GM12878 (cell line): Measurements from ENCODE around the gene AP5B1. TPM values are rescaled to one million over a fixed set of nuclear protein-coding genes. Genes with fewer than 3 reads are reported as not detected.

ENCODE experiments used
- ATAC-seq: fragments of 200-7000 bp; cut with Tn5 transposase; 3 replicates; pipeline ENCODE4 v1.9.1; 2020; ENCODE audit warnings: mild to moderate bottlenecking, moderate library complexity
- BruUV-seq: library from RNA; stranded (reverse); fragments of 400-500 nt; replicated peaks from 2 replicates; lab custom pipeline; 2021; lab: Mats Ljungman, UMichigan
- CTCF ChIA-PET: fragments of 300-600 bp; sonication (Branson Sonifier 250); formaldehyde crosslinking; extraction: SDS; loops from one replicate; lab custom pipeline; 2021; ENCODE audit warnings: inconsistent platforms; lab: Yijun Ruan, JAX
- POLR2A ChIA-PET: fragments of 350-600 bp; formaldehyde crosslinking; extraction: SDS; loops from one replicate; lab custom pipeline; 2021; ENCODE audit warnings: inconsistent platforms; lab: Charles Lee
- RAD21 ChIA-PET: fragments of 300-600 bp; sonication (Branson Sonifier 250); formaldehyde crosslinking; loops from one replicate; lab custom pipeline; 2023; ENCODE audit warnings: antibody characterized with exemption; ENCODE audit not compliant: unreplicated experiment; lab: Charles Lee
- SMC1A ChIA-PET: fragments of 300-600 bp; sonication (Branson Sonifier 250); formaldehyde crosslinking; loops from one replicate; lab custom pipeline; 2023; ENCODE audit not compliant: unreplicated experiment, uncharacterized antibody; lab: Charles Lee
- DNase-seq: peaks from one replicate; pipeline ENCODE4 v3.0.0-alpha.2; 2011; ENCODE audit warnings: low read depth, low spot score
- FAIRE-seq: peaks from 3 replicates; lab custom pipeline; 2011; peaks lifted over from hg19 to GRCh38; lab: Jason Lieb, UNC
- H2AFZ ChIP-seq: 2 replicates; pipeline ENCODE4 v1.6.0; 2011; ENCODE audit warnings: low read depth, low read length, control low read depth; ENCODE audit not compliant: control insufficient read depth
- H3K27ac ChIP-seq: 2 replicates; pipeline ENCODE4 v1.5.1; 2011; ENCODE audit warnings: control low read depth; ENCODE audit not compliant: control insufficient read depth, insufficient read depth
- H3K27me3 ChIP-seq, 2 experiments: replicated peaks in 1 of 2; 2 replicates each; pipeline versions ENCODE4 v1.6.0 to v1.6.1; 2011; ENCODE audit warnings: low read length in 1 of 2; ENCODE audit not compliant: control insufficient read depth in 2 of 2, insufficient read depth in 2 of 2
- H3K36me3 ChIP-seq, 2 experiments: 2 replicates each; pipeline ENCODE4 v1.5.1; 2011; ENCODE audit warnings: low read length in 1 of 2; ENCODE audit not compliant: control insufficient read depth in 2 of 2, insufficient read depth in 2 of 2
- H3K4me1 ChIP-seq: 2 replicates; pipeline ENCODE4 v1.6.1; 2011; ENCODE audit warnings: mild to moderate bottlenecking, low read length, moderate library complexity, mixed read lengths; ENCODE audit not compliant: control insufficient read depth, insufficient read depth
- H3K4me2 ChIP-seq: 2 replicates; pipeline ENCODE4 v1.6.0; 2011; ENCODE audit warnings: control low read depth; ENCODE audit not compliant: control insufficient read depth, insufficient read depth
- H3K4me3 ChIP-seq: fragments of 200-600 bp; sonication (generic); 2 replicates; pipeline ENCODE4 v1.5.1; 2016
- H3K79me2 ChIP-seq: 2 replicates; pipeline ENCODE4 v1.6.0; 2011; ENCODE audit warnings: low read length; ENCODE audit not compliant: control insufficient read depth, insufficient read depth
- H3K9ac ChIP-seq: 2 replicates; pipeline ENCODE4 v1.8.0; 2011; ENCODE audit warnings: low read length, control low read depth, mixed read lengths; ENCODE audit not compliant: control insufficient read depth, insufficient read depth
- H3K9me3 ChIP-seq: replicated peaks from 3 replicates; pipeline ENCODE4 v1.5.1; 2011; ENCODE audit warnings: mild to moderate bottlenecking, low read length; ENCODE audit not compliant: control insufficient read depth, insufficient read depth
- H4K20me1 ChIP-seq: 2 replicates; pipeline ENCODE4 v1.6.0; 2011; ENCODE audit not compliant: control insufficient read depth, insufficient read depth
- CBX3 ChIP-seq: fragments of 200-600 bp; sonication (generic); IDR thresholded peaks from 2 replicates; pipeline ENCODE4 v1.6.1; 2016; ENCODE audit warnings: low read depth, borderline replicate concordance
- HCFC1 ChIP-seq: fragments of 150-350 bp; IDR thresholded peaks from 2 replicates; pipeline ENCODE4 v1.6.1; 2014; ENCODE audit warnings: low read length
- HDAC6 ChIP-seq: fragments of 200-600 bp; sonication (generic); IDR thresholded peaks from one replicate; pipeline ENCODE4 v1.8.0; 2017; ENCODE audit warnings: antibody characterized with exemption; ENCODE audit not compliant: unreplicated experiment
- NR2F1 ChIP-seq: fragments of 450-650 bp; conservative IDR thresholded peaks from 2 replicates; pipeline ENCODE4 v1.6.1; 2017; ENCODE audit warnings: mild to moderate bottlenecking
- PRDM15 ChIP-seq: fragments of 450-650 bp; formaldehyde crosslinking; IDR thresholded peaks from 2 replicates; pipeline ENCODE4 v1.4.0; 2020; ENCODE audit warnings: mild to moderate bottlenecking, moderate library complexity
- RCOR1 ChIP-seq: conservative IDR thresholded peaks from 2 replicates; pipeline ENCODE4 v1.6.1; 2012; ENCODE audit warnings: low read depth, low read length, improper control_type of control experiment
- RFX5 ChIP-seq: IDR thresholded peaks from 2 replicates; pipeline ENCODE4 v1.6.1; 2011; ENCODE audit warnings: low read depth, low read length, improper control_type of control experiment
- SREBF1 ChIP-seq: IDR thresholded peaks from 2 replicates; pipeline ENCODE4 v1.6.1; 2012; ENCODE audit warnings: mild to moderate bottlenecking, low read length
- SUZ12 ChIP-seq: fragments of 200-600 bp; sonication (generic); IDR thresholded peaks from one replicate; pipeline ENCODE4 v1.6.1; 2018; ENCODE audit warnings: antibody characterized with exemption, mild to moderate bottlenecking; ENCODE audit not compliant: unreplicated experiment
- ZNF217 ChIP-seq: fragments of 450-650 bp; IDR thresholded peaks from 2 replicates; pipeline ENCODE4 v1.6.1; 2017; ENCODE audit warnings: antibody characterized with exemption, mild to moderate bottlenecking
- ZNF622 ChIP-seq: fragments of 450-650 bp; IDR thresholded peaks from 2 replicates; pipeline ENCODE4 v1.6.1; 2017; ENCODE audit warnings: mild to moderate bottlenecking, inconsistent platforms
- WGBS: methylation state at CpG from one replicate; pipeline ENCODE4 v1.1.6; 2016; ENCODE audit warnings: low lambda C conversion rate; ENCODE audit not compliant: insufficient replicate concordance, insufficient coverage; ENCODE audit errors: missing lambda C conversion rate; 5-methylcytosine and 5-hydroxymethylcytosine counted together
- in situ Hi-C: fragments of 300-500 bp; cut with MboI; formaldehyde crosslinking; loops from 9 replicates; pipeline ENCODE4 v1.14.3; 2018; ENCODE audit warnings: mixed read lengths
- intact Hi-C: fragments of 100-400 bp; cut with micrococcal nuclease; formaldehyde crosslinking; loops from one replicate; pipeline ENCODE4 v1.14.2; 2022; ENCODE audit not compliant: unreplicated experiment
- polyA plus RNA-seq, 11 experiments: library from polyadenylated mRNA; depleted of rRNA in 4 of 11; unstranded in 6 of 11; stranded (reverse) in 5 of 11; fragments of >200 nt; fragmentation: Nextera tagmentation in 4 of 11; fragmentation: Illumina TruSeq in 1 of 11; extraction: Ambion mirVana in 4 of 11; extraction: Trizol in 1 of 11; gene quantifications; 1 replicate in 1 of 11; 2 replicates in 10 of 11; pipeline versions ENCODE4 v1.2.1 to v1.2.3, GENCODE V29; 2011 to 2016; ENCODE audit warnings: inconsistent platforms in 2 of 11, missing spikeins in 2 of 11, low read depth in 1 of 11
- total RNA-seq, 4 experiments: library from RNA; depleted of rRNA in 3 of 4; stranded (reverse); fragments of >200 nt in 3 of 4; fragmentation: Illumina TruSeq in 1 of 4; extraction: Trizol in 1 of 4; gene quantifications; 2 replicates each; pipeline versions ENCODE4 v1.2.1 to v1.2.3, GENCODE V29; 2013 to 2021

AP5B1 gene
- total and polyA plus RNA-seq, 10 of the 15 experiments (the other 5 are each of a cell fraction or from before 2014, with no cell fraction given) = 0.47 to 13.1 (median 4.8) TPM

- Histone ChIP-seq H3K36me3 (no peaks in the 10 kb centered on the region), H3K4me3 (no peak overlapping the region), H3K4me1 (peaks cover 3% of the 10 kb centered on the region; the same call in 1 of the 2 replicates), H3K4me2 (no peak overlapping the region), H3K9ac (no peak overlapping the region), H2AFZ (no peak overlapping the region), H3K27me3 (no peaks in the 10 kb centered on the region), H3K9me3 (no peaks in the 10 kb centered on the region), H4K20me1 (no peaks in the 10 kb centered on the region), H3K79me2 (no peaks in the 10 kb centered on the region), H3K27ac (no peak overlapping the region)
- in situ Hi-C loops (no loop called here), intact Hi-C loops (no loop called here)
- POLR2A ChIA-PET = interaction anchor here (0.8 to 1.4 kb wide), 6 partner anchors 18 to 36 kb away, joined by 3 to 6 read pairs (median 4); partner anchors contain the start of gene AP5B1
- CTCF ChIA-PET = interaction anchor here (0.6 to 7.2 kb wide), 22 partner anchors 10 to 205 kb away, joined by 3 to 192 read pairs (median 5); partner anchors contain the start of genes AP5B1, CCDC85B, FIBP and KAT5
- FAIRE-seq (no peak), ATAC-seq (no peak), DNase-seq (no peak)
- SMC1A ChIA-PET = interaction anchor here (0.7 to 5.3 kb wide), 11 partner anchors 8 to 229 kb away, joined by 3 to 41 read pairs (median 5); partner anchors contain the start of genes KAT5 and MUS81
- 98% methylated on average over 3 of the region's 3 CpGs for WGBS
- RAD21 ChIA-PET = interaction anchor here (1.1 to 5.4 kb wide), 7 partner anchors 10 to 105 kb away, joined by 3 to 91 read pairs (median 7); partner anchors contain the start of genes AP5B1, KAT5 and RNASEH2C
- no TSS peak for BruUV-seq
- no peak for TF ChIP-seq RFX5
Observed at GRCh38 chr11:65816696-65817095, 35.9 kb upstream of the AP5B1 start.

- POLR2A ChIA-PET = no interaction called here
Observed at GRCh38 chr11:65814986-65815565, 34.3 kb upstream of the AP5B1 start.

More at GRCh38 chr11:65814986-65815565, 34.3 kb upstream of the AP5B1 start:
- ATAC-seq (no peak), DNase-seq (no peak), FAIRE-seq (no peak)
- RAD21 ChIA-PET = interaction anchor here (1.5 to 5.4 kb wide), 2 partner anchors 26 to 37 kb away, joined by 3 to 91 read pairs; partner anchors contain the start of gene AP5B1
- CTCF ChIA-PET = interaction anchor here (0.6 to 7.2 kb wide), 8 partner anchors 12 to 111 kb away, joined by 3 to 192 read pairs (median 24); partner anchors contain the start of genes AP5B1 and KAT5
- Histone ChIP-seq H3K4me3 (no peak overlapping the region), H3K4me2 (no peak overlapping the region), H3K27me3 (no peaks in the 10 kb centered on the region), H3K36me3 (no peaks in the 10 kb centered on the region), H3K4me1 (peaks cover 3% of the 10 kb centered on the region; the same call in 1 of the 2 replicates), H2AFZ (no peak overlapping the region), H4K20me1 (no peaks in the 10 kb centered on the region), H3K79me2 (no peaks in the 10 kb centered on the region), H3K9ac (no peak overlapping the region), H3K27ac (no peak overlapping the region), H3K9me3 (no peaks in the 10 kb centered on the region)
- SMC1A ChIA-PET = interaction anchor here (0.8 to 5.3 kb wide), 2 partner anchors 12 to 36 kb away, joined by 3 to 41 read pairs; no protein-coding TSS in a partner anchor
- no TSS peak for BruUV-seq
- in situ Hi-C loops (no loop called here), intact Hi-C loops (no loop called here)
- TF ChIP-seq SUZ12 (no peak), PRDM15 (no peak), SREBF1 (no peak), HCFC1 (no peak), HDAC6 (no peak), CBX3 (no peak), ZNF622 (no peak), NR2F1 (no peak), ZNF217 (no peak), RCOR1 (no peak)
- WGBS = 84% methylated on average over 16 of the region's 16 CpGs
